AG10803 (cell line): ENCODE measurements around the gene SLC25A3.

Experiments used
- DNase-seq: peaks from one replicate; pipeline ENCODE4 v3.0.0; 2010; ENCODE audit warnings: low read depth
- H3K4me3 ChIP-seq: 2 replicates; pipeline ENCODE4 v1.5.1; 2011; ENCODE audit warnings: mild to moderate bottlenecking, low read length, control low read depth
- CTCF ChIP-seq: conservative IDR thresholded peaks from 2 replicates; pipeline ENCODE4 v1.5.1; 2011; ENCODE audit warnings: mild to moderate bottlenecking, low read length, control low read depth, inconsistent platforms

SLC25A3 gene

DNA sequence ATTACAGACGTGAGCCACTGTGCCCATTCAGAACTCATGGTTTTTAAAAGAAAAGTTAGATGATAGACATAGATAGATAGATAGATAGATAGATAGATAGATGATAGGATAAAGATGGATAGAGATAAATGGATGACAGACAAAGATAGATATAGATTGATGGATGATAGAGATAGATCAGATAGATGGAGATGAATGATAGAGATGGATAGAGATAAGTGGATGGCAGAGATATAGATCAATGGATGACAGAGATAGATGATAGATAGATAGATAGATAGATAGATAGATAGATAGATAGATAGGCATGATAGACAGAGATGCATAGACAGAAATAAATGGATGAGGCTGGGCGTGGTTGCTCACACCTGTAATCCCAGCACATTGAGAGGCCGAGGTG is 13.7 kb upstream of the SLC25A3 start:
- DNase-seq = no peak
- no peak overlapping the region for H3K4me3 ChIP-seq
- TF ChIP-seq CTCF = no peak

DNA sequence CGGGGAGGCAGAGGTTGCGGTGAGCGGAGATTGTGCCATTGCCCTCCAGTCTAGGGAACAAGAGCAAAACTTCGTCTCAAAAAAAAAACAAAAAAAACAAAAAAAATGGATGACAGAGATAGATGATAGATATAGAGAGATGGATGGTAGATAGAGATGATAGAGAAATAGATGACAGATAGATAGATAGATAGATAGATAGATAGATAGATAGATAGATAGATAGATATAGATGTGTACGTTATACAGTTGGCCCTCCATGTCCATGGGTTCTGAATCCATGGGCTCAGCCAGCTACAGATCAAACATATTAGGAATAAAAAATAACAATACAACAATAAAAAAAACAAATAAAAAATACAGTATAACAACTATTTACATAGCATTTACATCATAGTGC is 12.8 kb upstream of the SLC25A3 start:
- no peak for DNase-seq
- TF ChIP-seq CTCF = no peak
- H3K4me3 ChIP-seq = no peak overlapping the region

- no peak for TF ChIP-seq CTCF
- DNase-seq = no peak
Observed at GRCh38 chr12:98581101-98581500, 12.4 kb upstream of the SLC25A3 start.

GRCh38 chr12:98582093-98582492 is 11.4 kb upstream of the SLC25A3 start:
- H3K4me3 ChIP-seq = no peak overlapping the region
- no peak for TF ChIP-seq CTCF
- no peak for DNase-seq

More at GRCh38 chr12:98581101-98581500, 12.4 kb upstream of the SLC25A3 start:
- no peak overlapping the region for H3K4me3 ChIP-seq

GRCh38 chr12:98587084-98587483 is 6.4 kb upstream of the SLC25A3 start:
- TF ChIP-seq CTCF = no peak
- no peak for DNase-seq
- H3K4me3 ChIP-seq = no peak overlapping the region

DNA sequence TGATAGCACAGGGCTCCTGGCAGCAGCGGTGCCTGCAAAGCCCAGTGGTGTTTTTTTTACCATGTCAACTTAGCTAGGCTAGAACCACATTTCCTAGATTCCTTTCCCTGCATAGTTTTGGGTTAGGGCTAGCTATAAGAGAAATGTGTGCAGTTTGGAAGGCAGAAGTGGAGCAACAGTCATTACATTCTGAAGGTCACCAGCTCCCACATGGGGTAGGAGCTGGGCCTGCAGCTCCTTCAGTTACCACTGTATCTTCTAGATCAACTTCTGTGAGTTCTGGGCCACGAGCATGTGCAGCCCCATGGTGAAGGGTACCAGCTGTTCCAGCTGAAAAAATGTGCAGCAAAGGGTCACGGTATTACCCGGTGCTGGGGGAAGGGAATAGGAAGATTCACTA is 2.3 kb upstream of the SLC25A3 start:
- DNase-seq = peak; percentile 46
- TF ChIP-seq CTCF = peak; percentile 17; the same call in 1 of the 2 replicates

DNA sequence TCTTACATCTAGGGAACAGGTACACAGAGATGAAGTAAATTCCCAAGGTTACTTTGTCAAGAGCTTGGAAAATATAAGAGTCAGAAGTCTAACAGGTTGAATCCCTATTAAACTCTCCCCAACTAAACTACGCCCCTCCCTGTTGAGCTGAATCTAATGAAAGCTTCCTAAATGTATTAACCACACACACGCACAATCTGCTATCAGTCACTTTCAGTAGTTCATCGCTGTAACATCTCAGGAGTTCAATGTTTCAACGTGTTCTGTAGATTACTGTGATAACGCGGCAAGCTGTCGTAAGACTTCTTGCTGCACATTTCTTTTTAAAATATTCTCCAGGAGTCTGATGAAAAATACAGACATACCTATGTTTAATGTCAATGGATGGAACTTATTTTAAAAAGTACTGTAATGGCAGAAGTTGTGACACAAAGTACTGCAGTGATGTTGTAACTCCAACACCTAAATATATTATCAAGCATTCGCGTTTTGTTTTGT is 612 bp upstream of the SLC25A3 start:
- peak overlapping the region; percentile 69 for H3K4me3 ChIP-seq
- TF ChIP-seq CTCF = no peak
- no peak for DNase-seq

More for the DNA sequence above, 2.3 kb upstream of the SLC25A3 start:
- no peak overlapping the region for H3K4me3 ChIP-seq
